ENCODE results near the gene PTAFR. TPM values are rescaled to one million over a fixed set of nuclear protein-coding genes. Genes with fewer than 3 reads are reported as not detected.

The PTAFR gene
- total RNA-seq, 1 experiment from 2014 or later, result 0.09 TPM

DNA sequence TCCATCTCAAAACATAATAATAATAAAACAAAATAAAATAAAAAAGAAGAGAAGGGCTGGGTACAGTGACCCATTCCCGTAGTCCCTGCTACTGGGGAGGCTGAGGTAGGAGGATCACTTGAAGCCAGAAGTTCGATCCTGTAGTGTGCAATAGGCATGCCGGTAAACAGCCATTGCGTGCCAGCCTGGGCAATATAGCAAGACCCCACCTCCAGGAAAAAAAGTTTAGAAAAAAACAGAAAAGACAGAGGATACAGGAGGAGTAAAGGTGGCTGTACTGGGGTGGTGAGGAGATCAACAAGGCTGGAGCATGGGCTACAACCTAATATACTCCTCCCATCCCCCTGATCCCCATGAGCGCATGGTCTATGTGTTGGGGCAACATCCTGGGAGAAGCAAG lies 30.8 kb downstream of the PTAFR start:
- no peak for DNase-seq (ENCODE audit: low spot score)
- intact Hi-C loops (cut with micrococcal nuclease; ENCODE audit: unreplicated experiment), result no loop called here
- Histone ChIP-seq H3K27me3 (replicated peaks; ENCODE audit: insufficient read depth, low read depth, low read length, poor library complexity) (no peaks in the 10 kb centered on the region), H3K4me1 (ENCODE audit: insufficient read depth, low read length, poor library complexity, severe bottlenecking) (no peaks in the 10 kb centered on the region), H3K36me3 (ENCODE audit: insufficient read depth, low read length, poor library complexity, severe bottlenecking) (no peaks in the 10 kb centered on the region), H3K27ac (ENCODE audit: low read depth, low read length, poor library complexity, severe bottlenecking) (no peak overlapping the region), H3K4me3 (ENCODE audit: low read depth, low read length, poor library complexity, severe bottlenecking) (no peak overlapping the region), H3K9me3 (ENCODE audit: low read depth, low read length, poor library complexity, severe bottlenecking) (no peaks in the 10 kb centered on the region)
- no TSS peak for BruUV-seq (replicated peaks)
- CTCF ChIA-PET, result no interaction called here
- POLR2A ChIA-PET (ENCODE audit: low non-redundant PET), result no interaction called here
- TF ChIP-seq, protein P1, sequence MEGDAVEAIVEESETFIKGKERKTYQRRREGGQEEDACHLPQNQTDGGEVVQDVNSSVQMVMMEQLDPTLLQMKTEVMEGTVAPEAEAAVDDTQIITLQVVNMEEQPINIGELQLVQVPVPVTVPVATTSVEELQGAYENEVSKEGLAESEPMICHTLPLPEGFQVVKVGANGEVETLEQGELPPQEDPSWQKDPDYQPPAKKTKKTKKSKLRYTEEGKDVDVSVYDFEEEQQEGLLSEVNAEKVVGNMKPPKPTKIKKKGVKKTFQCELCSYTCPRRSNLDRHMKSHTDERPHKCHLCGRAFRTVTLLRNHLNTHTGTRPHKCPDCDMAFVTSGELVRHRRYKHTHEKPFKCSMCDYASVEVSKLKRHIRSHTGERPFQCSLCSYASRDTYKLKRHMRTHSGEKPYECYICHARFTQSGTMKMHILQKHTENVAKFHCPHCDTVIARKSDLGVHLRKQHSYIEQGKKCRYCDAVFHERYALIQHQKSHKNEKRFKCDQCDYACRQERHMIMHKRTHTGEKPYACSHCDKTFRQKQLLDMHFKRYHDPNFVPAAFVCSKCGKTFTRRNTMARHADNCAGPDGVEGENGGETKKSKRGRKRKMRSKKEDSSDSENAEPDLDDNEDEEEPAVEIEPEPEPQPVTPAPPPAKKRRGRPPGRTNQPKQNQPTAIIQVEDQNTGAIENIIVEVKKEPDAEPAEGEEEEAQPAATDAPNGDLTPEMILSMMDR (conservative IDR thresholded peaks at IDR 0.05; ENCODE audit: low read depth, low read length), result no peak
- no peak for TF ChIP-seq EZH2 (IDR thresholded peaks at IDR 0.05; ENCODE audit: borderline replicate concordance, low read depth, low read length, poor library complexity, severe bottlenecking)

DNA sequence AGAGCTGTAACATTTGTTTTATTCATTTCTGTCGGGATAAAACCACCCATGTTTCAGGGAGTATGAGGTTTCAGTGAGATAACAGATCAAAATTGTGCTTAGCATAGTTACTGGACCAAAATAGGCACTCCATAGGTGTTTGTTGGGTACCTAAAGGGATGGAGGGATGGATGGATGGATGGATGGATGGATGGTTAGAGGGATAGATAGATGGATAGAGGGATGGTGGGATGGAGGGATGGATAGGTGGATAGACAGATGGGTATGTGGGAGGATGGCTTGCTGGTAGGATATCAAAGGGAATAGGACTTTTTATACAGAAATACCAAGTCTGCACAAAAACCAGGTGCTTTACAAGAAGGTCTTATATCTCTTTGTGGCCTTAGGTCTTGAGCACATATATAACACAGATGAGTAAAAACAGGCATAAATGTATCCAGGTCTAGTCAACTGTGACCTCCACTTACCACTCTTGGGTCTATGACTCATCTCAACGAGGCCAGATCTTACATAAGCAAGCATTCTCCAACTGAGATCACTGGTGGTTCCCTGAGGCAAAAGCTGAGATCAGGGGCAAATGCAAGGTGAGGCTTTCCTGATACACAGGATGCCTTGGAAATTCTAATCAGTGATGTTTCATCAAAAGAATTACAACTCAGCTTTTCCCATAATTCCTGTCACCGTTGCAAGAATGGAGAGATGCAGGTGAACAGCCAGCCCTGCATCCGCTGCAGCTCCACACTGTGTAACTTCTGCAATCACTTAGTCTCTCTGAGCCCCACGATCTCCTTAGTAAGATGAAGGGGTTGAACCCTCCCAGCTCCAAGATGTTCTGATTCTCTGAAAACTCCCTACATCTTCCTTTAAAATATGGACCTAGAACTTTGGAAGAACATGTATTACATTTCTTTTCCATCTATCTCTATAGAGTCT lies 32.0 kb downstream of the PTAFR start:
- Histone ChIP-seq H3K4me3 (ENCODE audit: low read depth, low read length, poor library complexity, severe bottlenecking) (no peak overlapping the region), H3K9me3 (ENCODE audit: low read depth, low read length, poor library complexity, severe bottlenecking) (no peaks in the 10 kb centered on the region), H3K27me3 (replicated peaks; ENCODE audit: insufficient read depth, low read depth, low read length, poor library complexity) (no peaks in the 10 kb centered on the region), H3K4me1 (ENCODE audit: insufficient read depth, low read length, poor library complexity, severe bottlenecking) (no peaks in the 10 kb centered on the region), H3K36me3 (ENCODE audit: insufficient read depth, low read length, poor library complexity, severe bottlenecking) (no peaks in the 10 kb centered on the region), H3K27ac (ENCODE audit: low read depth, low read length, poor library complexity, severe bottlenecking) (no peak overlapping the region)
- CTCF ChIA-PET, result no interaction called here
- BruUV-seq (replicated peaks), result no TSS peak
- TF ChIP-seq, protein P1 (conservative IDR thresholded peaks at IDR 0.05; ENCODE audit: low read depth, low read length), result no peak
- TF ChIP-seq EZH2 (IDR thresholded peaks at IDR 0.05; ENCODE audit: borderline replicate concordance, low read depth, low read length, poor library complexity, severe bottlenecking), result no peak
- intact Hi-C loops (cut with micrococcal nuclease; ENCODE audit: unreplicated experiment), result no loop called here
- DNase-seq (ENCODE audit: low spot score), result no peak
- POLR2A ChIA-PET (ENCODE audit: low non-redundant PET), result no interaction called here

DNA sequence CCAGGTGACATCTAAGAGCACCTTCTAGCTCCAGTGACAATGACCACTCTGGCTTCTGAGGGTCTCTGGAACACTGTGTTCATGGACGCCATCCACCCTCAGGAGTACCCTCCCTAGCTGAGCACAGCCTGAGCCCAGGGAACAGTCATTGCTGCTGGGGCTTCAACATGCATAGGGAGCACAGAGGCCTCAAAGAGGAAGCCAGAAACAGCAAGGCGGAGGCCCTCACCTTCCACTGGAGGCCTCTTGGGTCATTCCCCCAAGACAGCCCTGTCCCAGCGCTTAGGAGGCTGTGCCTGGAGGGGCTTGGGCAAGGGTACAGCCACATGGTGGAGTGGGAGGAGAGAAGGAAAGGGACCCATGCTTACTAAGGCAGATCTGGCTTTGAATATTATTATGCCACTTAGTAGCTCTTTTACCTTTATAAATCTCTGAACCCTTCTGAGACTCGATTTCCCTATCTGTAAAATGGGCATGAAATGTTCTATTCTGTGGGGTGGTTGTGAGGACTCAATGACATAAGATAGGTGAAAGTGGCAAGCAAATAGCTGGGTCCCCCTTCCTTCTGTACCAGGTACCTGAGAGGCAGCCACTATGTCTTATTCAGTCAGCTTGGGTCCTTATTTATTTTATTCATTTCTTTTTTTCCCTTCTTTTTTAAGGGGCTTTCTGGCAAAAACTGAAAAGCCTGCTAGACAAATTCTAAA lies 32.8 kb downstream of the PTAFR start:
- no TSS peak for BruUV-seq (replicated peaks)
- TF ChIP-seq, protein P1 (conservative IDR thresholded peaks at IDR 0.05; ENCODE audit: low read depth, low read length), result no peak
- no peak for TF ChIP-seq EZH2 (IDR thresholded peaks at IDR 0.05; ENCODE audit: borderline replicate concordance, low read depth, low read length, poor library complexity, severe bottlenecking)
- DNase-seq (ENCODE audit: low spot score), result no peak
- intact Hi-C loops (cut with micrococcal nuclease; ENCODE audit: unreplicated experiment), result no loop called here
- H3K9me3 ChIP-seq (ENCODE audit: low read depth, low read length, poor library complexity, severe bottlenecking), result no peaks in the 10 kb centered on the region
- H3K27ac ChIP-seq (ENCODE audit: low read depth, low read length, poor library complexity, severe bottlenecking), result no peak overlapping the region
- no peaks in the 10 kb centered on the region for H3K4me1 ChIP-seq (ENCODE audit: insufficient read depth, low read length, poor library complexity, severe bottlenecking)
- POLR2A ChIA-PET (ENCODE audit: low non-redundant PET), result no interaction called here
- no peaks in the 10 kb centered on the region for H3K27me3 ChIP-seq (replicated peaks; ENCODE audit: insufficient read depth, low read depth, low read length, poor library complexity)
- H3K36me3 ChIP-seq (ENCODE audit: insufficient read depth, low read length, poor library complexity, severe bottlenecking), result no peaks in the 10 kb centered on the region
- H3K4me3 ChIP-seq (ENCODE audit: low read depth, low read length, poor library complexity, severe bottlenecking), result no peak overlapping the region
- CTCF ChIA-PET, result no interaction called here
